ENCODE results near the gene KLF4.

The KLF4 gene

GRCh38 chr9:107447081-107447480, 42.5 kb downstream of the KLF4 start:
- no peak for DNase-seq

GRCh38 chr9:107446491-107446890, 43.1 kb downstream of the KLF4 start:
- no peak for DNase-seq

DNA sequence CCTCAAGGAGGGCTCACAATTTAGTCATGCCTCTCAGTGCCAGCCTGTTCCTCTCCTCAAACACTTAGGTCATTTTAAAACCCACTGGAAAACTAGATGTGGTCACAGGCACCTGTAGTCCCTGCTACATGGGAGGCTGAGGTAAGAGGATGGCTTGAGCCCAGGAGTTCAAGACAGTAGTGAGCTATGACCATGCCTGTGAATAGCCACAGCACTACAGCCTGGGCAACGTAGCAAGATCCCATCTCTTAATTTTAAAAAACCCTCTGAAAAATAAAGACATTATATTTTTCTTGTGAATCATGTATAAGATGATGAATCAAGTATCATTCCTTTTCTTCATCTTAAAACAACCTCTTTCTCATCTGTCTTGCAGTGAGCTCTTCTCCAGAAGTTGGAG, 45.8 kb downstream of the KLF4 start:
- no peak for DNase-seq

GRCh38 chr9:107439991-107440456, 49.5 kb downstream of the KLF4 start:
- no peak for DNase-seq

DNA sequence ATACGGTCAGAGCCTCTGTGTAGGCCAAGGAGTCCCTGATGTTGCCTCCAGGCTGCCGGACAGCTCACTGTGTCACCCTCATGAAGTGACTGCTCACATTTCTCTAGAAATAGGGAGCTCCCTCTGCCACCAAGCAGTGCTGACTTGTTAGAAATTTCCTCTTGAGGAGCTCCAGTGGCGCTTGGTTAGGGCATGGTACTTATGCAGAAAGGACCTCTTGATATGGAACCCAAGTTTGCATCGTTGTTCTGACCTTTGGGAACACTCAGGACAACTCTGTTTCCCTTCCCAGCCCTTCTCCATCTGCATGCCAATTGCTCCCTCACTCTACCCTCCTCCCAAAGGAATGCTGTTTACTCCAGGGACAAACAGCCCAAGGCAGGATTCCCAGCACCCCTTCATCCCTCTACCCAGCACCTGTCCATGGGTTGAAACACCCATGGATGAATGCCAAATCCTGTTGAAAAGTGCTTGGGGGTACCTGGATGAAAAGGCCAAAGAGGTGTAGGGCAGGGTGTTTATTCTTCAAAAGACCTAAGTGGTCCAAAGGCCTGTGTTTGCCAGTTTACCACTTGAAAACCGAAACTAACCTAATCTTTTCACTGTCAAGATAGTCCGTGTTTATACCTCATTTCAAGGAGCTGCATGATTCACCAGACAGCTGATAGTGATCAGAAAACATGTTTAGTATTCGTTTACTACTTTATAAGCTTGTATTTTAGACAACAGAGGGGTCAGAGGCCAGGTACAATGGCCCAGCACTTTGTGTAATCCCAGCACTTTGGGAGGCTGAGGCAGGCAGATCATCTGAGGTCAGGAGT, 51.1 kb downstream of the KLF4 start:
- no peak for DNase-seq

GRCh38 chr9:107437716-107438115, 51.9 kb downstream of the KLF4 start:
- DNase-seq, result no peak

- no peak for DNase-seq
These were observed 54.2 kb downstream of the KLF4 start for GRCh38 chr9:107435415-107435814.

Data from COR-L47 (cell line).